Panc1 (cell line): Measurements from ENCODE around the gene TFG. TPM values are rescaled to one million over a fixed set of nuclear protein-coding genes. Genes with fewer than 3 reads are reported as not detected.

Source experiments
- ATAC-seq: fragments of 200-7000 bp; cut with Tn5 transposase; 2 replicates; pipeline ENCODE4 v1.9.1; 2020; ENCODE audit warnings: mild to moderate bottlenecking, moderate library complexity
- BruUV-seq: library from RNA; stranded (reverse); fragments of 400-500 nt; replicated peaks from 2 replicates; lab custom pipeline; 2021; lab: Mats Ljungman, UMichigan
- CTCF ChIA-PET: fragments of 300-600 bp; sonication (Branson Sonifier 250); formaldehyde crosslinking; loops from one replicate; lab custom pipeline; 2022; ENCODE audit warnings: antibody characterized with exemption; lab: Charles Lee
- POLR2A ChIA-PET: fragments of 300-600 bp; sonication (Branson Sonifier 250); formaldehyde crosslinking; loops from one replicate; lab custom pipeline; 2022; ENCODE audit warnings: antibody characterized with exemption; lab: Charles Lee
- DNase-seq: peaks from one replicate; pipeline ENCODE4 v3.0.0-alpha.2; 2010; ENCODE audit warnings: low read depth, low spot score
- H3K27ac ChIP-seq: 2 replicates; pipeline ENCODE4 v1.5.1; 2011; ENCODE audit warnings: mild to moderate bottlenecking, low read length, inconsistent platforms
- H3K27me3 ChIP-seq: fragments of 200-500 bp; sonication (Bioruptor generic); 2 replicates; pipeline ENCODE4 v1.6.0; 2014; ENCODE audit warnings: low read length, inconsistent platforms; ENCODE audit not compliant: control insufficient read depth, insufficient read depth
- H3K36me3 ChIP-seq: fragments of 200-500 bp; sonication (Bioruptor generic); 2 replicates; pipeline ENCODE4 v1.5.1; 2014; ENCODE audit warnings: inconsistent platforms, mild to moderate bottlenecking, low read length, moderate library complexity; ENCODE audit not compliant: control insufficient read depth, insufficient read depth
- H3K4me1 ChIP-seq: 2 replicates; pipeline ENCODE4 v1.5.1; 2011; ENCODE audit warnings: inconsistent platforms, mild to moderate bottlenecking, low read length, moderate library complexity; ENCODE audit not compliant: control insufficient read depth, insufficient read depth
- H3K4me3 ChIP-seq, 2 experiments: 2 replicates each; pipeline ENCODE4 v1.5.1; 2011 to 2012; ENCODE audit warnings: low read depth in 2 of 2, low read length in 2 of 2, mild to moderate bottlenecking in 2 of 2, inconsistent platforms in 1 of 2, moderate library complexity in 1 of 2
- H3K9me3 ChIP-seq: fragments of 200-500 bp; sonication (Bioruptor generic); 2 replicates; pipeline ENCODE4 v1.5.1; 2014; ENCODE audit warnings: low read depth, mild to moderate bottlenecking, inconsistent platforms, low read length, moderate library complexity; ENCODE audit not compliant: control insufficient read depth, insufficient read depth
- POLR2AphosphoS5 ChIP-seq: IDR thresholded peaks from 2 replicates; pipeline ENCODE4 v1.6.1; 2012; ENCODE audit warnings: mild to moderate bottlenecking, low read depth, low read length, moderate library complexity
- SIN3A ChIP-seq: IDR thresholded peaks from 2 replicates; pipeline ENCODE4 v1.6.1; 2012; ENCODE audit warnings: low read depth, mild to moderate bottlenecking, low read length, moderate library complexity, borderline replicate concordance; ENCODE audit not compliant: insufficient read depth
- TCF7L2 ChIP-seq: IDR thresholded peaks from 2 replicates; pipeline ENCODE4 v1.6.1; 2011; ENCODE audit warnings: mild to moderate bottlenecking, low read depth, low read length, inconsistent platforms
- in situ Hi-C: cut with HindIII; loops from 2 replicates; pipeline ENCODE4 v1.10.0; 2016; ENCODE audit warnings: low sequenced_read_pairs, low pct_unique_long_range_greater_than_20kb
- intact Hi-C: fragments of 100-400 bp; cut with micrococcal nuclease; formaldehyde crosslinking; loops from one replicate; pipeline ENCODE4 v1.10.0; 2022; ENCODE audit not compliant: unreplicated experiment
- total RNA-seq: library from RNA; stranded (reverse); gene quantifications from one replicate; pipeline ENCODE4 v1.2.1, GENCODE V29; 2021; ENCODE audit not compliant: unreplicated experiment
- TF ChIP-seq, protein P1 (sequence below): fragments of 450-650 bp; IDR thresholded peaks from 2 replicates; pipeline ENCODE4 v1.5.1; 2017; ENCODE audit warnings: mild to moderate bottlenecking
- TF ChIP-seq, protein P2 (sequence below), 2 experiments: IDR thresholded peaks; 2 replicates each; pipeline ENCODE4 v1.6.1; 2011 to 2012; ENCODE audit warnings: low read depth in 2 of 2, control low read depth in 1 of 2, low read length in 1 of 2, mild to moderate bottlenecking in 1 of 2, moderate library complexity in 1 of 2; ENCODE audit not compliant: insufficient read depth in 1 of 2

Gene TFG
- total RNA-seq, 1 experiment from 2014 or later, result 159 TPM

DNA sequence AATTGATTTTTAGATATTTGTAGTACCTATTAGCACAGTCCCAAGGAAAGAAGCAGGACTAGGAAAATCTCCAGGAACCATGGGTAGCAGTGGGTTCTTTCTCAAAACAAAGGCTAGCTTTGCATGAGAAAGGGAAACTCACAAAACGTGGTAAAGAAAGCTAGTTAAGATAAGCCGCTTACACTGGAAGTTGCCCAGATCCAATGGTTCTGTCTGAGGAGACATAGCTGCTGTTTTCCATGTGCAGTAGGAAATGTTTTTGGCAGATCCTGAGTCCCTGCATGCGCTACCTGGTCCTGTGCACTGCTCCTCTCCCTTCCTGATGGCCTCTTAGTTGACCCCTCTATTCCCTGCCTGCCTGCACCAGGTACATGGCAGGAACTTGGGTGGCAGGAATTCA lies 60.4 kb downstream of the TFG start:
- in situ Hi-C loops, result no loop called here
- intact Hi-C loops, result no loop called here
- BruUV-seq, result no TSS peak
- ChIA-PET CTCF (no interaction called here), POLR2A (no interaction called here)
- Histone ChIP-seq H3K9me3 (no peaks in the 10 kb centered on the region), H3K4me3 (no peak overlapping the region), H3K27me3 (peaks cover 7% of the 10 kb centered on the region; the same call in 1 of the 2 replicates), H3K36me3 (no peaks in the 10 kb centered on the region), H3K27ac (no peak overlapping the region), H3K4me1 (no peaks in the 10 kb centered on the region)
- DNase-seq (no peak), ATAC-seq (no peak)
- TF ChIP-seq POLR2AphosphoS5 (no peak), SIN3A (no peak), TCF7L2 (no peak)
- TF ChIP-seq, protein P1, sequence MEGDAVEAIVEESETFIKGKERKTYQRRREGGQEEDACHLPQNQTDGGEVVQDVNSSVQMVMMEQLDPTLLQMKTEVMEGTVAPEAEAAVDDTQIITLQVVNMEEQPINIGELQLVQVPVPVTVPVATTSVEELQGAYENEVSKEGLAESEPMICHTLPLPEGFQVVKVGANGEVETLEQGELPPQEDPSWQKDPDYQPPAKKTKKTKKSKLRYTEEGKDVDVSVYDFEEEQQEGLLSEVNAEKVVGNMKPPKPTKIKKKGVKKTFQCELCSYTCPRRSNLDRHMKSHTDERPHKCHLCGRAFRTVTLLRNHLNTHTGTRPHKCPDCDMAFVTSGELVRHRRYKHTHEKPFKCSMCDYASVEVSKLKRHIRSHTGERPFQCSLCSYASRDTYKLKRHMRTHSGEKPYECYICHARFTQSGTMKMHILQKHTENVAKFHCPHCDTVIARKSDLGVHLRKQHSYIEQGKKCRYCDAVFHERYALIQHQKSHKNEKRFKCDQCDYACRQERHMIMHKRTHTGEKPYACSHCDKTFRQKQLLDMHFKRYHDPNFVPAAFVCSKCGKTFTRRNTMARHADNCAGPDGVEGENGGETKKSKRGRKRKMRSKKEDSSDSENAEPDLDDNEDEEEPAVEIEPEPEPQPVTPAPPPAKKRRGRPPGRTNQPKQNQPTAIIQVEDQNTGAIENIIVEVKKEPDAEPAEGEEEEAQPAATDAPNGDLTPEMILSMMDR, result no peak
- TF ChIP-seq, protein P2, sequence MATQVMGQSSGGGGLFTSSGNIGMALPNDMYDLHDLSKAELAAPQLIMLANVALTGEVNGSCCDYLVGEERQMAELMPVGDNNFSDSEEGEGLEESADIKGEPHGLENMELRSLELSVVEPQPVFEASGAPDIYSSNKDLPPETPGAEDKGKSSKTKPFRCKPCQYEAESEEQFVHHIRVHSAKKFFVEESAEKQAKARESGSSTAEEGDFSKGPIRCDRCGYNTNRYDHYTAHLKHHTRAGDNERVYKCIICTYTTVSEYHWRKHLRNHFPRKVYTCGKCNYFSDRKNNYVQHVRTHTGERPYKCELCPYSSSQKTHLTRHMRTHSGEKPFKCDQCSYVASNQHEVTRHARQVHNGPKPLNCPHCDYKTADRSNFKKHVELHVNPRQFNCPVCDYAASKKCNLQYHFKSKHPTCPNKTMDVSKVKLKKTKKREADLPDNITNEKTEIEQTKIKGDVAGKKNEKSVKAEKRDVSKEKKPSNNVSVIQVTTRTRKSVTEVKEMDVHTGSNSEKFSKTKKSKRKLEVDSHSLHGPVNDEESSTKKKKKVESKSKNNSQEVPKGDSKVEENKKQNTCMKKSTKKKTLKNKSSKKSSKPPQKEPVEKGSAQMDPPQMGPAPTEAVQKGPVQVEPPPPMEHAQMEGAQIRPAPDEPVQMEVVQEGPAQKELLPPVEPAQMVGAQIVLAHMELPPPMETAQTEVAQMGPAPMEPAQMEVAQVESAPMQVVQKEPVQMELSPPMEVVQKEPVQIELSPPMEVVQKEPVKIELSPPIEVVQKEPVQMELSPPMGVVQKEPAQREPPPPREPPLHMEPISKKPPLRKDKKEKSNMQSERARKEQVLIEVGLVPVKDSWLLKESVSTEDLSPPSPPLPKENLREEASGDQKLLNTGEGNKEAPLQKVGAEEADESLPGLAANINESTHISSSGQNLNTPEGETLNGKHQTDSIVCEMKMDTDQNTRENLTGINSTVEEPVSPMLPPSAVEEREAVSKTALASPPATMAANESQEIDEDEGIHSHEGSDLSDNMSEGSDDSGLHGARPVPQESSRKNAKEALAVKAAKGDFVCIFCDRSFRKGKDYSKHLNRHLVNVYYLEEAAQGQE (IDR thresholded peaks at IDR 0.05; ENCODE audit: insufficient read depth in 1 of 2, low read depth in 2 of 2, low read length in 1 of 2), result no peak

DNA sequence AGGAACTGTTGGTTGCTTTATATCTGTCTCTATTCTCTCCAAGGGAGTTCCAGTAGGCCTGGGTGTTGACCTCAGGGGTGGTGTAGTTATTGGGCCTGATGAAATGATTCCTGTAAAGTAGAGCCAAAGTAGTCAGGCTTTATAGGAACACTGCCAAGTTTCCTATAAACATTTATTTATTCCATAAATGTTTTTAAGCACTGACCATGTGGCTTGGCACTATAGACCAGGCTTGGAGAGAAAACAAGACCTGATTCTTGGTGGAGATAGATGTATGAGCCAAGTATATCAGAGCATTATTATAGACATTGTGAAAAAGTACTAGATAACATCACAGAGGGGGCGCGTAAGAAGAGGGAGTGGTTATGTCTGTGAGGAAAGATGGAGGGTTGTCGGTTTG lies 65.9 kb downstream of the TFG start:
- ChIA-PET POLR2A (no interaction called here), CTCF (no interaction called here)
- TF ChIP-seq SIN3A, result no peak
- TF ChIP-seq TCF7L2, result no peak
- TF ChIP-seq, protein P1, result no peak
- TF ChIP-seq POLR2AphosphoS5, result no peak
- TF ChIP-seq, protein P2 (IDR thresholded peaks at IDR 0.05; ENCODE audit: insufficient read depth in 1 of 2, low read depth in 2 of 2, low read length in 1 of 2), result no peak
- intact Hi-C loops (no loop called here), in situ Hi-C loops (no loop called here)
- BruUV-seq, result no TSS peak
- H3K36me3 ChIP-seq, result no peaks in the 10 kb centered on the region
- H3K4me1 ChIP-seq, result no peaks in the 10 kb centered on the region
- no peaks in the 10 kb centered on the region for H3K9me3 ChIP-seq
- no peak for DNase-seq
- H3K27me3 ChIP-seq, result no peaks in the 10 kb centered on the region
- H3K4me3 ChIP-seq, result no peak overlapping the region
- no peak overlapping the region for H3K27ac ChIP-seq
- no peak for ATAC-seq
